ENCODE data around the gene A4GALT. TPM values are rescaled to one million over a fixed set of nuclear protein-coding genes. Genes with fewer than 3 reads are reported as not detected.

The A4GALT gene
- total and polyA plus RNA-seq, 2 of the 13 experiments (the other 11 are each of a cell fraction or from before 2014, with no cell fraction given): 0.09 to 1.1 TPM

DNA sequence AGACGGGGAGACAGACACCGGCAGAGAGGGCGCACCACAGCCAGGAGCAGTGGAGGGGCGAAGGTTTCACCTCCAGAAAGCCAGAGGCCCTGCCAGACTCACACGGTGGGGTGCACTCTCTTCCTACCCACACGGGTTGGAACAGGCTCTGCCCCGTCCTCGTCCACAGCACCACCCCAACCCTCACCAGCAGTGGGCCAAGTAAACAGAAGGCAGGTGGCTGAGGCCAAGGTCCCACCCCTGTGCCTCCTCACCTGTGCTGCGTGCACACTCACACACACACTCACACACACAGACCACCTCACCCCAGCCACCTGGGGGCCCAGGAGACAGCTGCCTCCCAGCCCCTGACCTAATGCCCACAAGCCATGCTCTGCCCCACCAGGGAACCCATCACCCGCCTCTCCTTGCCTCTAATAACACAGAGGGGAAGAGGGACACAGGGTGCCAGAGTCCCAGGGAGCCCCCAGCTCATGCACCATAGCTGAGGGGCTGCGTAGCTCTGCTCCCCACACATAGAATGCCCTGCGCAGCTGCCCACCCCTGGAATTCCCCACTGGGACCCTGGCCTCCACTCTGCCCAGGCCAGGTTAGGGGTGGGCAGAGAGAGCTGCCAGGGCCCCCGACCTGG is 74.6 kb downstream of the A4GALT start (continued):
- TF ChIP-seq, protein P1, sequence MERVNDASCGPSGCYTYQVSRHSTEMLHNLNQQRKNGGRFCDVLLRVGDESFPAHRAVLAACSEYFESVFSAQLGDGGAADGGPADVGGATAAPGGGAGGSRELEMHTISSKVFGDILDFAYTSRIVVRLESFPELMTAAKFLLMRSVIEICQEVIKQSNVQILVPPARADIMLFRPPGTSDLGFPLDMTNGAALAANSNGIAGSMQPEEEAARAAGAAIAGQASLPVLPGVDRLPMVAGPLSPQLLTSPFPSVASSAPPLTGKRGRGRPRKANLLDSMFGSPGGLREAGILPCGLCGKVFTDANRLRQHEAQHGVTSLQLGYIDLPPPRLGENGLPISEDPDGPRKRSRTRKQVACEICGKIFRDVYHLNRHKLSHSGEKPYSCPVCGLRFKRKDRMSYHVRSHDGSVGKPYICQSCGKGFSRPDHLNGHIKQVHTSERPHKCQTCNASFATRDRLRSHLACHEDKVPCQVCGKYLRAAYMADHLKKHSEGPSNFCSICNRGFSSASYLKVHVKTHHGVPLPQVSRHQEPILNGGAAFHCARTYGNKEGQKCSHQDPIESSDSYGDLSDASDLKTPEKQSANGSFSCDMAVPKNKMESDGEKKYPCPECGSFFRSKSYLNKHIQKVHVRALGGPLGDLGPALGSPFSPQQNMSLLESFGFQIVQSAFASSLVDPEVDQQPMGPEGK (CRISPR knock-in tag; IDR thresholded peaks at IDR 0.05): peak; percentile 8; the same call in 1 of the 2 replicates
- TF ChIP-seq PHB2 (IDR thresholded peaks at IDR 0.05; ENCODE audit: partially characterized antibody): no peak
- TF ChIP-seq MBNL3 (CRISPR knock-in tag; conservative IDR thresholded peaks at IDR 0.05): no peak
- no peak for TF ChIP-seq SUZ12 (IDR thresholded peaks at IDR 0.05; ENCODE audit: low read depth, low read length)
- no peak for TF ChIP-seq REPIN1 (CRISPR knock-in tag; IDR thresholded peaks at IDR 0.05; ENCODE audit: borderline replicate concordance, low read depth)
- TF ChIP-seq CAMTA2 (CRISPR knock-in tag; IDR thresholded peaks at IDR 0.05; ENCODE audit: borderline replicate concordance): no peak
- TF ChIP-seq TCF7 (IDR thresholded peaks at IDR 0.05; ENCODE audit: low read depth): no peak
- TF ChIP-seq REXO4 (CRISPR knock-in tag; IDR thresholded peaks at IDR 0.05; ENCODE audit: borderline replicate concordance): no peak
- no peak for TF ChIP-seq ELF1 (CRISPR knock-in tag; IDR thresholded peaks at IDR 0.05)
- no peak for TF ChIP-seq ZNF839 (CRISPR knock-in tag; IDR thresholded peaks at IDR 0.05; ENCODE audit: borderline replicate concordance)
- no peak for TF ChIP-seq ZNF44 (CRISPR knock-in tag; IDR thresholded peaks at IDR 0.05)
- TF ChIP-seq ZMAT3 (CRISPR knock-in tag; conservative IDR thresholded peaks at IDR 0.05): no peak; the same call in 1 of the 2 replicates
- peak; percentile 80 for TF ChIP-seq AKAP8 (CRISPR knock-in tag; IDR thresholded peaks at IDR 0.05)
- no peak for TF ChIP-seq SMAD1 (CRISPR knock-in tag; IDR thresholded peaks at IDR 0.05; ENCODE audit: borderline replicate concordance, low read depth)
- no peak for TF ChIP-seq E2F5 (CRISPR knock-in tag; conservative IDR thresholded peaks at IDR 0.05)
- TF ChIP-seq ZNF333 (CRISPR knock-in tag; IDR thresholded peaks at IDR 0.05; ENCODE audit: borderline replicate concordance): no peak
- TF ChIP-seq SATB2 (CRISPR knock-in tag; IDR thresholded peaks at IDR 0.05): no peak
- no peak for TF ChIP-seq ZBTB42 (CRISPR knock-in tag; IDR thresholded peaks at IDR 0.05)
- no peak for TF ChIP-seq KLF13 (CRISPR knock-in tag; IDR thresholded peaks at IDR 0.05)
- TF ChIP-seq CCDC6 (CRISPR knock-in tag; IDR thresholded peaks at IDR 0.05): no peak
- no peak for TF ChIP-seq ZNF556 (CRISPR knock-in tag; IDR thresholded peaks at IDR 0.05; ENCODE audit: borderline replicate concordance)
- TF ChIP-seq, protein P2, sequence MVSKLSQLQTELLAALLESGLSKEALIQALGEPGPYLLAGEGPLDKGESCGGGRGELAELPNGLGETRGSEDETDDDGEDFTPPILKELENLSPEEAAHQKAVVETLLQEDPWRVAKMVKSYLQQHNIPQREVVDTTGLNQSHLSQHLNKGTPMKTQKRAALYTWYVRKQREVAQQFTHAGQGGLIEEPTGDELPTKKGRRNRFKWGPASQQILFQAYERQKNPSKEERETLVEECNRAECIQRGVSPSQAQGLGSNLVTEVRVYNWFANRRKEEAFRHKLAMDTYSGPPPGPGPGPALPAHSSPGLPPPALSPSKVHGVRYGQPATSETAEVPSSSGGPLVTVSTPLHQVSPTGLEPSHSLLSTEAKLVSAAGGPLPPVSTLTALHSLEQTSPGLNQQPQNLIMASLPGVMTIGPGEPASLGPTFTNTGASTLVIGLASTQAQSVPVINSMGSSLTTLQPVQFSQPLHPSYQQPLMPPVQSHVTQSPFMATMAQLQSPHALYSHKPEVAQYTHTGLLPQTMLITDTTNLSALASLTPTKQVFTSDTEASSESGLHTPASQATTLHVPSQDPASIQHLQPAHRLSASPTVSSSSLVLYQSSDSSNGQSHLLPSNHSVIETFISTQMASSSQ (IDR thresholded peaks at IDR 0.05; ENCODE audit: low read depth): no peak
- TF ChIP-seq, protein P2 (CRISPR knock-in tag; IDR thresholded peaks at IDR 0.05; ENCODE audit: borderline replicate concordance): no peak

Data from HepG2 (cell line).